ENCODE measurements around the gene ARRDC3. TPM values are rescaled to one million over a fixed set of nuclear protein-coding genes. Genes with fewer than 3 reads are reported as not detected.

The ARRDC3 gene
- total and polyA plus RNA-seq, 9 of the 15 experiments (the other 6 are each of a cell fraction or from before 2014, with no cell fraction given) = 15.3 to 58.1 (median 39.4) TPM

- TF ChIP-seq MGA (IDR thresholded peaks at IDR 0.05) = no peak
- TF ChIP-seq NKRF (IDR thresholded peaks at IDR 0.05; ENCODE audit: borderline replicate concordance) = no peak
- TF ChIP-seq ZBTB40 (IDR thresholded peaks at IDR 0.05) = peak; percentile 34; the same call in 1 of the 2 replicates
- no peak for TF ChIP-seq ZBTB40 (CRISPR knock-in tag; IDR thresholded peaks at IDR 0.05)
Observed at GRCh38 chr5:91381239-91381773, 1.8 kb downstream of the ARRDC3 start (continued).
